HG03571 (cell line): ENCODE measurements around the gene ASB4.
A peak's percentile ranks its signal among the peaks of the same experiment; 100 is the strongest.
"Not testable (repeated sequence)": the region's sequence is repeated elsewhere in the genome, so short reads cannot be mapped to it uniquely, and the experiment has no call there.

ENCODE experiments used
- ATAC-seq: cut with Tn5 transposase; IDR thresholded peaks from one replicate; pipeline ENCODE4 v1.9.1; 2021; ENCODE audit not compliant: unreplicated experiment

ASB4 gene

GRCh38 chr7:95478272-95479037 is 7.3 kb upstream of the ASB4 start:
- ATAC-seq, result no peak

GRCh38 chr7:95479992-95480624 is 5.6 kb upstream of the ASB4 start:
- peak; percentile 77 for ATAC-seq

- no peak for ATAC-seq
Measured at GRCh38 chr7:95481271-95482165, 4.2 kb upstream of the ASB4 start.

- ATAC-seq, result no peak
Measured at GRCh38 chr7:95482424-95482823, 3.3 kb upstream of the ASB4 start.

GRCh38 chr7:95490231-95490762 is 4.6 kb downstream of the ASB4 start:
- ATAC-seq, result no peak

GRCh38 chr7:95491201-95491600 is 5.5 kb downstream of the ASB4 start:
- no peak for ATAC-seq

GRCh38 chr7:95491634-95492314 is 6.0 kb downstream of the ASB4 start:
- ATAC-seq, result no peak

- no peak for ATAC-seq
Measured at GRCh38 chr7:95493247-95493646, 7.5 kb downstream of the ASB4 start.

GRCh38 chr7:95493844-95494243 is 8.1 kb downstream of the ASB4 start:
- ATAC-seq, result no peak

GRCh38 chr7:95501261-95501832 is 15.6 kb downstream of the ASB4 start:
- peak; percentile 94 for ATAC-seq

- no peak for ATAC-seq
Measured at GRCh38 chr7:95502403-95502802, 16.7 kb downstream of the ASB4 start.

GRCh38 chr7:95503271-95504131 is 17.8 kb downstream of the ASB4 start:
- no peak for ATAC-seq

- ATAC-seq, result not testable (repeated sequence)
Measured at GRCh38 chr7:95504132-95504588, 18.4 kb downstream of the ASB4 start.

GRCh38 chr7:95508780-95509179 is 23.0 kb downstream of the ASB4 start:
- no peak for ATAC-seq

- peak; percentile 47 for ATAC-seq
Measured at GRCh38 chr7:95509199-95509598, 23.5 kb downstream of the ASB4 start.

- ATAC-seq, result peak; percentile 84
Measured at GRCh38 chr7:95511716-95512260, 26.0 kb downstream of the ASB4 start.

GRCh38 chr7:95517458-95517857 is 31.7 kb downstream of the ASB4 start:
- peak; percentile 77 for ATAC-seq

- ATAC-seq, result peak; percentile 38
Measured at GRCh38 chr7:95517870-95518269, 32.1 kb downstream of the ASB4 start.

- no peak for ATAC-seq
Measured at GRCh38 chr7:95520136-95520535, 34.4 kb downstream of the ASB4 start.
